Memory B cell (primary cell): ENCODE data around the gene CCL18.
A peak's percentile ranks its signal among the peaks of the same experiment; 100 is the strongest.
"Not testable (repeated sequence)": the region's sequence is repeated elsewhere in the genome, so short reads cannot be mapped to it uniquely, and the experiment has no call there.

Experiments used
- ATAC-seq: fragments of 150-1000 bp; cut with Tn5 transposase; 2 replicates; pipeline ENCODE4 v1.10.0; 2021; ENCODE audit warnings: low read depth, mild to moderate bottlenecking, moderate library complexity
- DNase-seq, 2 donors: peaks; one replicate each; pipeline ENCODE4 v3.0.0; 2022; ENCODE audit warnings: low spot score in 2 of 2
- H3K27ac Mint-ChIP-seq: one replicate; pipeline ENCODE4 v1.8.0; 2022; ENCODE audit warnings: mild to moderate bottlenecking, moderate library complexity, mixed read lengths
- H3K27me3 Mint-ChIP-seq: one replicate; pipeline ENCODE4 v1.8.0; 2022; ENCODE audit warnings: mixed read lengths
- H3K36me3 Mint-ChIP-seq: one replicate; pipeline ENCODE4 v1.8.0; 2022; ENCODE audit warnings: mild to moderate bottlenecking, mixed read lengths
- H3K4me1 Mint-ChIP-seq: one replicate; pipeline ENCODE4 v1.8.0; 2022; ENCODE audit warnings: mixed read lengths
- H3K4me3 Mint-ChIP-seq: one replicate; pipeline ENCODE4 v1.8.0; 2022; ENCODE audit warnings: mild to moderate bottlenecking, moderate library complexity, mixed read lengths
- H3K9me3 Mint-ChIP-seq: one replicate; pipeline ENCODE4 v1.8.0; 2022; ENCODE audit warnings: mixed read lengths

CCL18 gene

DNA sequence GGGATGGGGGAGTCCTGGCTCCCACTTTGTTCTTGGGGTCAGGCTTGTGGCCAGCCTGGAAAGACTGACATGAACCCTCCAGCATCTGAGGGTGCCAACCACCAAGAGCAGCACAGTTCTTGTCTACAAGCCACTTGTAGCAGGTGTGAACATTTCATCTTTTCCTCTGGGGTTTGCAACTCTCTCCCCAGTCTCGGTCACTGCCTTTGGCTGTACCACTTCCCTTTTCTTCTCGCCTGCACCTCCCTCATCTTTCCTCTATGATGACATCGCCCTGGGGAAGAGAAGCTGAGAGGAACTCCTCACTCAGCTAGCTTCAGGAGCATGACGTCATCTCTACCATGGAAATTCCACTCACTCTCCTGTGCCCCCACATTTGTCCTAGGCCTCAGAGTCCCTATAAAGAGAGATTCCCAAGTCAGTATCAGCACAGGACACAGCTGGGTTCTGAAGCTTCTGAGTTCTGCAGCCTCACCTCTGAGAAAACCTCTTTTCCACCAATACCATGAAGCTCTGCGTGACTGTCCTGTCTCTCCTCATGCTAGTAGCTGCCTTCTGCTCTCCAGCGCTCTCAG lies 39.4 kb downstream of the CCL18 start, which contains the start of gene CCL4:
Gene CCL4 (plus strand): TSS at position 427 of the 575 bp plus-strand sequence. CDS start 79 bp downstream, at position 506.
- ATAC-seq, result peak; percentile 97
- H3K27me3 Mint-ChIP-seq, result peaks cover 17% of the 10 kb centered on the region
- H3K9me3 Mint-ChIP-seq, H3K36me3 Mint-ChIP-seq: not testable (repeated sequence)
- H3K4me3 Mint-ChIP-seq, result peak within 1 kb of the TSS; percentile 43
- peaks cover 36% of the 10 kb centered on the region for H3K4me1 Mint-ChIP-seq
- peak within 1 kb of the TSS; percentile 26 for H3K27ac Mint-ChIP-seq
- peak; percentile 40 to 49 for DNase-seq

- peaks cover 16% of the 10 kb centered on the region for H3K27me3 Mint-ChIP-seq
- peaks cover 34% of the 10 kb centered on the region for H3K4me1 Mint-ChIP-seq
- not testable (repeated sequence) for ATAC-seq, DNase-seq, H3K27ac Mint-ChIP-seq, H3K36me3 Mint-ChIP-seq, H3K9me3 Mint-ChIP-seq
- H3K4me3 Mint-ChIP-seq, result peak overlapping the region; percentile 9
These were observed 40.2 kb downstream of the CCL18 start for GRCh38 chr17:36104246-36104645.

GRCh38 chr17:36104701-36105181 lies 40.7 kb downstream of the CCL18 start:
- ATAC-seq (no peak), DNase-seq (no peak)
- Mint-ChIP-seq H3K27ac (no peak overlapping the region), H3K36me3 (no peaks in the 10 kb centered on the region), H3K4me1 (peaks cover 30% of the 10 kb centered on the region), H3K9me3 (no peaks in the 10 kb centered on the region), H3K4me3 (peak overlapping the region; percentile 9), H3K27me3 (peaks cover 15% of the 10 kb centered on the region)

DNA sequence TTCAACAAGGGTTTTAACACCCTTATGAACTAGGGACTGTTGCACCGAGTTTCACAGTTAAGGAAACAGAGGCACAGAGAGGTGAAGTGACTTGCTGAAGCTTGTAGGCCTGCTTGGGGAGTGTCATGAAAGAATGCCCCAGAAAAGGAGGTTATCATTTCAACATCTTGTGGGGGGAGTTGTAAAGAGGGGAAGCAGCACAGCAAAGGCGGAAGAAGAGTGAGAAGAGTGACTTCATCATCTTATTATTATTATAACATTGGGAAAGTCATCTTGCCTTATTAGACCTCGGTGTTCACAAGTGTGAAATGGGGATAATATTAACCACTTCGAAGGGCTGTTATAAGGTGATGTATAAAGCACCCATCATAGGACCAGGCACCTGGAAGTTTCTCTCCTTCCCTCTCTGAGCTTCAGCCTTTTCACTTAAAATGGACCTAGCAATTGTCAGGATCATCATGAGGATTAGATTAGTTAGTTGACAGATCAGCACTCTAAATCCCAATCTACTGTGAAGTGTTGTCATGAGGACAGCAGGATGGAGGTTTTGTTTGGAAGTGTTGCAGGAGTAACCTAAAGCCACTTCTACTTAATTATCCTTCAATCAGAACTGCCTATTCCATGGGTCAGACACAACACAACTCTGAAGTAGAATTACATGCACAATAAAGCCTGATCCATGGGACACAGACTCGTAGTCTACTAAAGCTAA lies 41.9 kb downstream of the CCL18 start:
- no peak overlapping the region for H3K27ac Mint-ChIP-seq

GRCh38 chr17:36106493-36106835 lies 42.4 kb downstream of the CCL18 start:
- Mint-ChIP-seq H3K27ac (no peak overlapping the region), H3K27me3 (peaks cover 11% of the 10 kb centered on the region), H3K4me1 (peaks cover 30% of the 10 kb centered on the region), H3K4me3 (no peak overlapping the region), H3K36me3 (no peaks in the 10 kb centered on the region), H3K9me3 (no peaks in the 10 kb centered on the region)
- ATAC-seq (no peak), DNase-seq (no peak)

More for the DNA sequence above, 41.9 kb downstream of the CCL18 start:
- DNase-seq, result no peak
- Mint-ChIP-seq H3K4me3 (no peak overlapping the region), H3K36me3 (no peaks in the 10 kb centered on the region), H3K4me1 (peaks cover 28% of the 10 kb centered on the region), H3K27me3 (peaks cover 11% of the 10 kb centered on the region), H3K9me3 (no peaks in the 10 kb centered on the region)
- ATAC-seq, result no peak

GRCh38 chr17:36107660-36108059 lies 43.6 kb downstream of the CCL18 start:
- Mint-ChIP-seq H3K36me3 (peaks cover 3% of the 10 kb centered on the region), H3K4me1 (peaks cover 26% of the 10 kb centered on the region), H3K4me3 (no peak overlapping the region), H3K27me3 (peaks cover 11% of the 10 kb centered on the region), H3K27ac (no peak overlapping the region), H3K9me3 (peaks cover 7% of the 10 kb centered on the region)
- DNase-seq (no peak), ATAC-seq (no peak)

- ATAC-seq, H3K9me3 Mint-ChIP-seq, H3K4me3 Mint-ChIP-seq, H3K36me3 Mint-ChIP-seq, DNase-seq, H3K27ac Mint-ChIP-seq: not testable (repeated sequence)
- Mint-ChIP-seq H3K27me3 (peaks cover 11% of the 10 kb centered on the region), H3K4me1 (peaks cover 20% of the 10 kb centered on the region)
These were observed 44.2 kb downstream of the CCL18 start for GRCh38 chr17:36108265-36108664.

DNA sequence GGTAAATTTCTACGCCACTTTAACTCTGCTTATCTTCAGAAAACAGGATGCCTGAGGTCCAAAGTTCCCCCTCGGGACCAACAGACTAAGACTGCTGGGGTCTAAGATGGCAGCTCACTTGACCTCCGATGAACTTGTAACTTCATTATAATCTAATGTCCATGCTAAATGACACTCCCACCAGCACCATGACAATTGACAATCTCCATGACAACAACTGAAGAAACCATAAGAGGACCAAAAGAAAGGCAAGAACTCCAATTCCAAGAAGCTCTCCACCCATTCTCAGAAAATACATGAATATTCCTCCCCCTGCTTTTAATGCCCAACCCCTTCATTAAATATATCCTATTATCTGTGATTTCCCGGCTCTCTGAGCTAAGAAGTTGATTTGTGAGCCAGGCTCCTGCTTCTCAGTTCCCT lies 47.0 kb downstream of the CCL18 start:
- H3K9me3 Mint-ChIP-seq, result peaks cover 9% of the 10 kb centered on the region
- peaks cover 5% of the 10 kb centered on the region for H3K27me3 Mint-ChIP-seq
- H3K4me1 Mint-ChIP-seq, result peaks cover 10% of the 10 kb centered on the region
- H3K27ac Mint-ChIP-seq, result no peak overlapping the region
- peaks cover 4% of the 10 kb centered on the region for H3K36me3 Mint-ChIP-seq
- ATAC-seq (no peak), DNase-seq (no peak)
- H3K4me3 Mint-ChIP-seq, result no peak overlapping the region

DNA sequence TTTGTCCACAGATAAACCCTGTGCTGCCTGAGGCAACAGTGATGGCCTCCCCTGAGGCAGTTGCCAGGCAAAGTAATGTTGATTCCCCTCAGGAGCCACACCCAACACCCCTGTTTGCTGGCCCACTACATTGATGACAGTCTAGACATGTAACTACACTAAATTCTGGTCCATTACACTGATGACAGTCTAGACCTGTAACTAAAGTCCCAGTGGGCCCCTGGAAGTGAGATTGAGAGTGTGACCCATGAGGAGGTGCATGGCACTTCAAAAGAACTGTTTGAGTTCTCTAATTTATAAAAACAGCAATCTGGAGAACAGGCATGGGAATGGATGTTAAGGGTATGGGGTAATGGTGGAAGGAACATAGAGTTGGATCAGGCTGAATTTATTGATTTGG lies 48.5 kb downstream of the CCL18 start:
- Mint-ChIP-seq H3K27me3 (peaks cover 1% of the 10 kb centered on the region), H3K36me3 (peaks cover 4% of the 10 kb centered on the region), H3K27ac (no peak overlapping the region), H3K4me3 (no peak overlapping the region), H3K9me3 (peaks cover 9% of the 10 kb centered on the region), H3K4me1 (peaks cover 7% of the 10 kb centered on the region)
- DNase-seq (no peak), ATAC-seq (no peak)

- ATAC-seq, H3K27ac Mint-ChIP-seq, H3K4me3 Mint-ChIP-seq, H3K4me1 Mint-ChIP-seq, H3K27me3 Mint-ChIP-seq, DNase-seq, H3K9me3 Mint-ChIP-seq, H3K36me3 Mint-ChIP-seq: not testable (repeated sequence)
These were observed 49.1 kb downstream of the CCL18 start for GRCh38 chr17:36113131-36113530.

DNA sequence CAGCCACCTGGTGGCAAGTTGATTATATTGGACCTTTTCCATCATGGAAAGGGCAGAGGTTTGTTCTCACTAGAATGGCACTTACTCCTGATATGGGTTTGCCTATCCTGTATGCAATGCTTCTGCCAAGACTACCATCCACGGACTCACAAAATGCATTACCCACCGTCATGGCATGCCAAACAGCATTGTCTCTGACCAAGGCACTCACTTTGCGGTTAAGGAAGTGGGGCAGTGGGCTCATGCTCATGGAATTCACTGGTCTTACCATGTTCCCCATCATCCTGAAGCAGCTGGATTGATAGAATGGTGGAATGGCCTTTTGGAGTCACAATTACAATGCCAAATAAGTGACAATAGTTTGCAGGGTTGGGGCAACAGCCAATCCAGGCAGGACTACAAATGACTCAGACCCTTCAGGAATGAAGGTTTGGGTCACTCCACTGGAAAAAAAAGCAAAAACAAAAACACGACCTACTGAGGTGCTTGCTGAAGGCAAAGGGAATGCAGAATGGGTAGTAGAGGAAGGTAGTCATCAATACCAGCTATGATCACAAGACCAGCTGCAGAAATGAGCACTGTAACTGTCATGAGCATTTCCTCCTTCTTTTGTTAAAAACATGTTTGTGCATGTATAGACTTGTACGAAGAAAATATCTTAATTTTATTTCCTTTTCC lies 51.0 kb downstream of the CCL18 start:
- not testable (repeated sequence) for H3K4me3 Mint-ChIP-seq, H3K36me3 Mint-ChIP-seq, DNase-seq, ATAC-seq, H3K27ac Mint-ChIP-seq, H3K27me3 Mint-ChIP-seq
- Mint-ChIP-seq H3K9me3 (peaks cover 10% of the 10 kb centered on the region), H3K4me1 (peaks cover 18% of the 10 kb centered on the region)

- not testable (repeated sequence) for H3K27ac Mint-ChIP-seq, H3K36me3 Mint-ChIP-seq, H3K27me3 Mint-ChIP-seq, H3K4me3 Mint-ChIP-seq, ATAC-seq, DNase-seq
- H3K4me1 Mint-ChIP-seq, result peaks cover 17% of the 10 kb centered on the region
- H3K9me3 Mint-ChIP-seq, result peaks cover 11% of the 10 kb centered on the region
These were observed 51.5 kb downstream of the CCL18 start for GRCh38 chr17:36115649-36115977.

DNA sequence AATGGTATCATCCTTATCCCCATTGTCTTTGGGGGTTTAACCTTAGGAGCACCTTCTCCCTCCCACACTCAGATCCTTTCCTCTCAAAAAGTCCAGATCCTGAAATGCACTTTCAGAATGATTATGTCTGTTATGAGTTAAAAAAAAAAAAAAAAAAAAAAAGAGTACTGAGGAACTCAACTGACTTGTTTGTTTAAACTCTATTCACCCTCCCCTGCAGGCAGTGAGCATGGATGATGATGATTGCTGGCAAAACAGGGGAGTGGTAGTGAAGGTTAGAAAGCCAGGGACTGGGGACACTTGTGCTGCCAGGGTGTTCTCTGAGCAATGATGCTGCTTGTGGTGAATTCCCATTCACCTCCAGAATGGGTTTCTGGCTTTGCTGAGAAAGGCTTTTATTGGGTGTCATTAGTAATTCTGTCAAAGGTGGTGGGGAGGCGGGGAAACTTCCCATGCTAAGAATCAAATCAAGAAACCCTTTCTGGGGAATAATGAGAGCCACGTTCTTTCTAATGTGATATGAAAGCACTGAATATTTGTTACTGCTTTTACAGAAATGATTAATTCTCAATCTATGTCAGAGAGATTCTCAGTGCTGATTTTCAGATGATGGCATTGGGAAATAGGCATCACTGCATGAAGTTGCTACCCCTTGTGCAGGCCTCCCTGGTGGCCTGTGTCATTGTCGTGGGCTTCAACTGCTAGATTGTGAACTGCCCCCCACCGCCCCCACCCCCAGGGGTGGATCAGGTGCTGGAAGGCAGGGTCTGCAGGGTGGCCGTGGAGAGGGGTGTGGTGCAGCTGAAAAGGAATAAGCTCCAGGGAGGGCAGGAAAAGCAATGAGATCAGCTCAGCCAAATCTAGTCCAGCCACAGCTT lies 53.7 kb downstream of the CCL18 start:
- H3K27me3 Mint-ChIP-seq, result peaks cover 1% of the 10 kb centered on the region
- peaks cover 4% of the 10 kb centered on the region for H3K36me3 Mint-ChIP-seq
- H3K27ac Mint-ChIP-seq, result no peak overlapping the region
- ATAC-seq, result no peak
- H3K4me1 Mint-ChIP-seq, result peaks cover 14% of the 10 kb centered on the region
- no peak for DNase-seq
- no peak overlapping the region for H3K4me3 Mint-ChIP-seq
- H3K9me3 Mint-ChIP-seq, result peaks cover 3% of the 10 kb centered on the region
